ENCODE measurements around the gene OIP5. TPM values are rescaled to one million over a fixed set of nuclear protein-coding genes. Genes with fewer than 3 reads are reported as not detected.
"Not testable (repeated sequence)": the region's sequence is repeated elsewhere in the genome, so short reads cannot be mapped to it uniquely, and the experiment has no call there.

Gene OIP5
- total RNA-seq, 1 experiment from 2014 or later, result 20.9 TPM

DNA sequence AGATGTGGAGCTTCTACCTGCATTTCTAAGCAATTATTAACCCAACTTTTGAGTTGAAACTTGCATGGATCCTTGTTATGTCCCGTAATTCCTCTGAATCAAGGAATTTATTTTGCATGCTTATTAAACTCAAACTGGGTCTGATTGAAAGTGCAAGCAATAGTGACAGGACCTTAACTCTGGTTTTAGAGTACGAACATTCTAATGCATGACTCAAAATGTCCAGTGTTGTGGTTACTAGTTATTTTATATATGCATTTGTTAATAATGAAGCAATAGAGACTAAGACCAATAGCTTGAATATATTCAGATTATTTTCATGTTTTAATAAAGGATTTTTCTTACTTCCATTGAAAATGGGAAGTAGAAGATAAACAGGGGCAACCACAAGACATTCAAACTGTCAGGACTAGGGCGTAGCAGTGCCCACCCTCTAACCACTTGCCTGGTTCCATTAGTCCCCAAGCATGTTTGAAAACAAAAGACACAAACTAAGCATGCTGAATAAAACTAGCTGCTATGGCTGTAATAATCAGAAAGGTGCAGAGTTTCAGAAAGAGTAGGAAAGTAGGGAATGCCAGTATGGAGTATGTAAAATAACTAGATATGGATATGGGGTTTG, 28.1 kb downstream of the OIP5 start:
- no peak for DNase-seq (ENCODE audit: extremely low read depth, low read depth)

DNA sequence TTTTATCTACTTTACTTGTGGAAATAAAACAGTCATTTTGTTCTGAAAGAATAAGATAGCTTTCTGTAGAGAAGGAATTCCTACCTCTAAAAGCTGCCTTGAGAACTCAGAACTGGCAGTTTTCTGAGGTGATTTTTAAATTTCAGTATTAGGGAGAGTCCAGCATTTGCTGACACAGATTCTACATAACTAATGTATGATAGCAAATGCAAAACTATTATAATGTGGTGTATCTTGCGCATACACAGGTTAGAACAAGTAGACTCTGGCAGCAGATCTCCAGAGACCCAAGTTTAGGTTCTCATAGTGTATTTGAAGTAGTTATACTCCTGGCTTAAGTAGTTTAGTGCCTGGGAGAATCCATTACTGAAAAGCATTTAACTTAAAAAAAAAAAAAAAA, 30.8 kb downstream of the OIP5 start:
- DNase-seq (ENCODE audit: extremely low read depth, low read depth), result no peak

DNA sequence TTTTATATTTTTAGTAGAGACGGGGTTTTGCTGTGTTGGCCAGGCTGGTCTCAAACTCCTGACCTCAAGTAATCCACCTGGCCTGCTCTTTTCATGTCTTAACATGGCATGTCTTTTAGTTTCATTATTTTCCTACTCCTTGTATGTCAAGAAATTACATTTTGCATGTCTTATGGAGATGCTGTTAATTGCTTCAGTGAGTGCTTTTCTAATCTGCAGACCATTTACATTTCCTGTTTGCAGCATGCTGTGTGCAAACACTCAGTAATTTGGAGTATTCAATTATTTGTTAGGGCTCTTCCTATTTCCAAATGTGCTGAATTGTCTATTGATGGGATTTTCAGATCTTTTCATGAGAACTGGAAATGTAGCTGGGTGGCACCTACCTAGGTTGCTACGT, 31.3 kb downstream of the OIP5 start:
- not testable (repeated sequence) for DNase-seq (ENCODE audit: extremely low read depth, low read depth)

GRCh38 chr15:41292521-41292920, 39.9 kb downstream of the OIP5 start:
- no peak for DNase-seq (ENCODE audit: extremely low read depth, low read depth)

GRCh38 chr15:41291065-41291631, 41.2 kb downstream of the OIP5 start:
- no peak for DNase-seq (ENCODE audit: extremely low read depth, low read depth)

GRCh38 chr15:41289953-41290352, 42.4 kb downstream of the OIP5 start:
- DNase-seq (ENCODE audit: extremely low read depth, low read depth), result no peak

- no peak for DNase-seq (ENCODE audit: extremely low read depth, low read depth)
These were observed 43.9 kb downstream of the OIP5 start for GRCh38 chr15:41288464-41288863.

GRCh38 chr15:41286665-41287333, 45.6 kb downstream of the OIP5 start:
- no peak for DNase-seq (ENCODE audit: extremely low read depth, low read depth)

- DNase-seq (ENCODE audit: extremely low read depth, low read depth), result no peak
These were observed 47.1 kb downstream of the OIP5 start for GRCh38 chr15:41285285-41285684.

GRCh38 chr15:41284427-41285177, 47.8 kb downstream of the OIP5 start:
- peak; percentile 42 for DNase-seq (ENCODE audit: extremely low read depth, low read depth)

DNA sequence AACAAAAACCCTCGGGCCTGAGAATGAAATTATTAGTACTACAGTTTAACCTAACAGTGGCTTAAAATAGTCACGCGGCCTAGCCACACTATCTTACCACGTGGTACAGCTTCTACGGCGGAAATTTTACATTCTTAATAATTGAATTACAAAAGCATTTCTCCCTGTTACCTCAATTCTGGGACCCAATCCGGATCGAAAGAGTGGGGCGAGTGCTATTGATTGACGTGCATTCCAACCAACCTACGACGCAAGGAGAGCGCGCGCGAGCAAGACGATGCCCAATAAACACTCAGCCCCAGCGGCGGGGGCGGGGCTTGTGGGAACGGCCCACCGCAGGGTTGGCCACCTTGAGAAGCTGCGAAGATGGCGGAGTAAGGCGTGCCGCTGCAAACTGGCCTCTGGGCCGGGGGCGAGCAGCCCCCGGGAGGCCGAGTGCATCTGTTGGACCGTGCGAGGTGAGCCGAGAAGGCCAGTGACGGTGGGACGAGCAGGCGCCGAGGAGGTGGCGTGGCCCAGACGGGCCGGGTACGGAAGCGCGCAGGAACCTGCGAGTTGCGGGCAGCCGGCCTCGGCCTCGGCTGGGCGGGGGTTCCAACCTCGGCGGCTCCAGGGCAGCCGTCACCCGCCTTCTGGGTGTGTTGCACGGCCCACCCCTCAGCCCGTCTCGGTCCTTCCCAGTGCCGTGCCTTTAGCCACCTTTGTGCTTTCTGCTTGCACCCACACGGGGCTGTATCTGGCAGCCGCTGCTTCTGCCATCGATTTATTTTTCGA, 48.6 kb downstream of the OIP5 start:
- peak; percentile 99 for DNase-seq (ENCODE audit: extremely low read depth, low read depth)

DNA sequence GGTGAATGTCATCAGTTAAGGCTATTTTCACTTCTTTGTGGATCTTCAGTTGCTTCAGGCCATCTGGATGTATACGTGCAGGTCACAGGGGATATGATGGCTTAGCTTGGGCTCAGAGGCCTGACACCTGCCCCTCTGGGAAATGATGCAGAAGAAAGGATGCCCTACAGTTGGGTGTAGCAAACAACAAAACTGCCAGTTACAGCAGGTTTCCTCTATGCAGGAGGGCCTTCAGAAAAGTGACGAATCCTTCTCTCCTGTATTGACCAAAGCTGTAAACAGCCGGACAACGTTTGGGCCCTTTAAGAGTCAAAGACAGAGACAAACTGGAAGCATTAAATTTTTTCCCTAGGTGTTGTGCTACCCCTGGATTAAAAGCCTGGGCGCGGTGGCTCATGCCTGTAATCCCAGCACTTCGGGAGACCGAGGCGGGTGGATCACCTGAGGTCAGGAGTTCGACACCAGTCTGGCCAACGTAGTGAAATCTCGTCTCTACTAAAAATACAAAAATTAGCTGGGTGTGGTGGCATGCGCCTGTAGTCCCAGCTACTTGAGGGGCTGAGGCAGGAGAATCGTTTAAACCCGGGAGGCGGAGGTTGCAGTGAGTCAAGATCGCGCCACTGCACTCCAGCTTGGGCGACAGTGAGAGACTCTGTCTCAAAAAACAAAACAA, 49.3 kb downstream of the OIP5 start:
- not testable (repeated sequence) for DNase-seq (ENCODE audit: extremely low read depth, low read depth)

GRCh38 chr15:41282436-41282835, 50.0 kb downstream of the OIP5 start:
- DNase-seq (ENCODE audit: extremely low read depth, low read depth), result not testable (repeated sequence)

DNA sequence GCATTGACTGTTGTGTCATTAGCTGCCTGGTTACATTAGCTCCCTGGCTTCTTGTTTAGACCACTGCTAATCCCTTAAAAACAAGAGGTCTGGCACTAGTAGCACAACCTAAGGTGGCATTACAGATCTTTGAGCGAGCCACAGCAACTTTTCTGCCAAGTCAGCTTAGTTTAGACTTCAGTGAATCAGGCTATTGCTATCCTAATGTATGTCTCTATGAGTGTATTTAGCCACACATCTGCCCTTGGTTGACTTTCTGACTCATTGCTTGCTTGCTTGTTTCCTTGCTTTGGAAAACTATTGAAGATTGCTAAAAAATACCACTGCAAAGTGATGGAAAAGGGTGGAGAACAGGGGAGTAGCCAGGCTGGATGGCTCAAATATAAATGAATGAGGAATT, 51.2 kb downstream of the OIP5 start:
- DNase-seq (ENCODE audit: extremely low read depth, low read depth), result no peak

GRCh38 chr15:41279535-41280283, 52.7 kb downstream of the OIP5 start:
- no peak for DNase-seq (ENCODE audit: extremely low read depth, low read depth)

GRCh38 chr15:41278319-41278718, 54.1 kb downstream of the OIP5 start:
- no peak for DNase-seq (ENCODE audit: extremely low read depth, low read depth)

- DNase-seq (ENCODE audit: extremely low read depth, low read depth), result no peak
These were observed 55.6 kb downstream of the OIP5 start for GRCh38 chr15:41276831-41277230.

DNA sequence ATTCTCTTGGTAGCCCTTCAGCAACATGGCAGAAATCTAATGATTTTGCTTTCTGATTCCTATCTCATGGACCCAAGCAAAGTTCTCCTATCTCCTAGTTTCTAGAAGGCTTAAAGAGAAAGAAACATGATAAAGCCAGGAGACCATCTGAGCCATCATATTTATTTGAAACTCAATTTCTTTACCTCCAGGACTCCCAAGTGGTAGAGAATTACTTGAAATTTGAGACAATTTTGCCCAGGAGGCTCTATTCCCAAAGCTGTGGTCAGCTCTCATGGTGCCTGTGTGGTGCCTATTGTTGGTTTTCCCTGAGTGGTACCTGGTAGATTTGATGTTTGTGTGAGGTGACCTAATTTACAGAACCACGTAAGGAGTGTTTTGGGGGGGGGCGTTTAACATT, 62.5 kb downstream of the OIP5 start:
- DNase-seq (ENCODE audit: extremely low read depth, low read depth), result no peak

- no peak for DNase-seq (ENCODE audit: extremely low read depth, low read depth)
These were observed 68.5 kb downstream of the OIP5 start for GRCh38 chr15:41263891-41264351.
